HG02763 (cell line): Measurements from ENCODE around the gene ONECUT2.

Experiments used
- ATAC-seq: cut with Tn5 transposase; IDR thresholded peaks from one replicate; pipeline ENCODE4 v1.9.1; 2021; ENCODE audit warnings: mild to moderate bottlenecking, moderate library complexity; ENCODE audit not compliant: unreplicated experiment

The ONECUT2 gene

DNA sequence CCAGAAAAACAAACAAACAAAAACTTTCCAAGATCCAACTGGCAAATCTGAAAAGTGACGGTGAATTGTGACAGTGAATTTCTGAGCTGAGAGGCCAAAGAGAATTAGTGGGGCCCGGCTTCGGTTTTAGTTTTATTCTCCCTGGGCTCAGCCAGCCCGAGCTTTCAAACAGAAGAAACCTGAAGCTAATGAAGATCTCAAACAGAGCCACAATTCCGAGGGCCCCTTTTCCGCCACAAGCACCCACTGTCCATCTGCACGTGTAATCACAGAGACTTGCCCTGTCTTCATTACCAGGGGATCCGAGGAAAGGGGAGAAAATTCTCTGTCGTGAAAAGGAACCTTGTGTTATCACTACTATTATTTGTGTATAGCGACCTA lies 4.2 kb upstream of the ONECUT2 start:
- ATAC-seq: no peak

DNA sequence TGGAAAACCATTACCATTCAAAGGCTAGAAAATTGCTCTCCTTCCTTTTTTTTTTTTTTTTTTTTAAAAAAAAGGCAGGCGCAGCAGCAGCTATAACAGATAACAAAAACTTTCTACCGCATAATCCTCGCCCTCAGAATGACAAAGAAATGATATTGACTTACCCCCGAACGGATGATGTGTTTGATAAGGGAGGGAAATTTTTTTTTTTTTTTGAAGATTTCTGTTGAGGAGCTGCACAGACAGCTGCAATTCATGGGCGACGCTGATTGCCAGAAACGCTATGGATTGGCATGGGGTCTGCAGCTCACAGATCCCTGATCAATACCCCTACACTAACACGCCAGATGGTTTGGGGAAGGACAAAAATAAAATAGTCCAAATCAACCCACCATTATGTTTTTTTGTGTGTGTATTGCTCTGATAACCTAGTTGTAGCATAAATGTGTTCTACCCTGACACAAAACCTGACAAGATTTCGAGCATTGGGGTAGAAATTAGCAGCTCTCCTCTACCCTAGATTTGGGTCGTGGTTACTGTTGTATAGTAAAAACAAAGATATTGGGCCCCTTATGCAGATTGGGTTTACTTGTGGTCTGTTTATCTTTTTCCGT lies 3.6 kb upstream of the ONECUT2 start:
- no peak for ATAC-seq

DNA sequence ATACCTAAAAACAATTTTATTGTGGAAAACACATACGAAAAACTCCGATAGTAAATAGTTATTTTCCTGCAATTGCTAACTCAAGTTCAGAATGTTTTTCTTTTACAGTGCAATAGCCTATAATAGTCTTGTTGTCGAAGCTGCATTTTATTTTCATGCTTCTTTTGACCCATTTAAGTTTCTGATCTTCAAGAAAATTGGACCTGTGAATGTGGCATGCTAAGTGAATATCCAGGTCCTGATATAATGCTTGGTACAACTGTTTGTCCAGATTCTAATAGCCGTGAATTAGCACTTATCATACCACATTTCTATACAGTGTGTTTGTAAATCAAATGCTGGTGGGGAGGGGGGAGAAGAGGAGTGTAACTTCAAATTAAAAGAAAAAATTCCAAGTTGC lies 3.0 kb upstream of the ONECUT2 start:
- no peak for ATAC-seq

DNA sequence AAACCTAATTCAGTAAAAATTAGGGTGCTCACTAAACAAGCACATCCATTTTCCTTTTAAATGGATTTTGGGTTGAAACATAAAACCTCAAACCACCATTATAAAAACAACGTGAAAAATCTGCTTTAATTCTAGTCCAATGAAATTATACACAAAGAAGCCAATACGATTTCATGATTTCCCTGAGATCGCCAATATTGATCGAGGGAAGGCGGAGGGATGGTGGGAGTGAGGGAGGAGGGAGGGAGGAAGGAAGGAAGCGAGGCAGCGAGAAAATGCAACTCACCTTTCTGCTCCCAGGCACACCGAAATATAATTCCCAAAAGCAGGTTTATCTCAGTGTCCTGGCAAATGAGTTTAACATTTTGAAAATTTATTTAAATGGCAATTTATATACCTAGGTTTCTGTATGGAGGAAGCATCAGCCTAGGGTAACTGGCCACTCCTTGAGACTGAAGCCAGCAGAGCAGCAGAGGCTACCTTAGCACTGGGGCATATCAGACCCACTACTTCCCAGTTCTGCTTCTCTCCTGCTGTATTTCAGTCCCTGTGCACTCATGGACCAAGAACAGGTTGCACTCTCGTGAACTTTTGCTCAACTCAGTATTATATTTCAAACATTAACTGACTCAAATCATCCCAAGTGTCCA lies 2.3 kb upstream of the ONECUT2 start:
- no peak for ATAC-seq

DNA sequence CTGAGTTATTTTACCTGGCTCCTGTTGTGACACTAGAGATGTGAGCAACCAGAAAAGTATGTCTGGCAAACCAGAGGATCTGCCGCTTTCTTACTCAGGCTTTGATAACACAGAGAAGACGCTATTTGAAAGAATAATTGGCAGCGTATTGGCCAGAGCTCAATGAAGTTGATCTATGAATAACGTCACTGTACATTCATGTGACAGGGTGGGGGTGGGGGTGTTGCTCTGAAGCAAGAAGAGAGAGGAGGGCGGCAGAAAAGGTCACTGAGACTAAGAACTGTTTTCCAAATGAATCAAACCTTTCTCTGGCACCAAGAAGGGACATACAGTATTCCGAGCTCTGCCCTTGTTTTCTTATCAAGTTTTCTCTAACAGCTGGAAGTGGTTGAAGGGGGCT lies 1.7 kb upstream of the ONECUT2 start:
- ATAC-seq: no peak

DNA sequence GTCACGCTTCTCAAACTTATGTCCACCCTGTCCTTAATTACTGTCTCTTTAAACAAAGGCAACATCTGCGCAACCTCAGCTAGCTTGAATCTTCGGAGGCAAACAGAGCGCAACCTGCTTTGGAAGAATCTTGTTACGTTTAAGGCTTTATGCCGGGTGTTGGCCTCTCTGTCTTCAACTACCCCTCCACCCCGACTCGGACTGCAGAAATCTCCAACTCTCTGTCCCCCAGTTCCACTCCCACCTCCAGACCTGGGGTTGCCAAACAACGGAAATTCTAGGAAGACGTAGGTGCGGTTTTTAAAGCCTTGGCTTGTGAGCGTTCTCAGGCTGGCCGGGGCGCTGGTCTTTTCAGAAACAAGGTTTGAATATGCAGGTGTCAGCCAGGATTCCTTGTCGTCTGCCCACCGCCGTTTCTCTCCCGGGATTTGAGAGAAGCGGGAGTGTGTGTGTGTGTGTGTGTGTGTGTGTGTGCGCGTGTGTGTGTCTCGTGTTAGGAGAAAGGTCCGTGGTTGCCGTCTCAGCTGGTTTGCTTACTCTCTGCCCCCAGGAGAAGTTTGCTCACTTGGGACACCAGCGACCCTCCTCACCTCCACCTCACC lies 1.1 kb upstream of the ONECUT2 start:
- no peak for ATAC-seq

DNA sequence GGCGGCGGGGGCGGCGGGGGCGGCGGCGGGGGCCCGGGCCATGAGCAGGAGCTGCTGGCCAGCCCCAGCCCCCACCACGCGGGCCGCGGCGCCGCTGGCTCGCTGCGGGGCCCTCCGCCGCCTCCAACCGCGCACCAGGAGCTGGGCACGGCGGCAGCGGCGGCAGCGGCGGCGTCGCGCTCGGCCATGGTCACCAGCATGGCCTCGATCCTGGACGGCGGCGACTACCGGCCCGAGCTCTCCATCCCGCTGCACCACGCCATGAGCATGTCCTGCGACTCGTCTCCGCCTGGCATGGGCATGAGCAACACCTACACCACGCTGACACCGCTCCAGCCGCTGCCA lies 644 bp downstream of the ONECUT2 start:
- ATAC-seq: no peak

DNA sequence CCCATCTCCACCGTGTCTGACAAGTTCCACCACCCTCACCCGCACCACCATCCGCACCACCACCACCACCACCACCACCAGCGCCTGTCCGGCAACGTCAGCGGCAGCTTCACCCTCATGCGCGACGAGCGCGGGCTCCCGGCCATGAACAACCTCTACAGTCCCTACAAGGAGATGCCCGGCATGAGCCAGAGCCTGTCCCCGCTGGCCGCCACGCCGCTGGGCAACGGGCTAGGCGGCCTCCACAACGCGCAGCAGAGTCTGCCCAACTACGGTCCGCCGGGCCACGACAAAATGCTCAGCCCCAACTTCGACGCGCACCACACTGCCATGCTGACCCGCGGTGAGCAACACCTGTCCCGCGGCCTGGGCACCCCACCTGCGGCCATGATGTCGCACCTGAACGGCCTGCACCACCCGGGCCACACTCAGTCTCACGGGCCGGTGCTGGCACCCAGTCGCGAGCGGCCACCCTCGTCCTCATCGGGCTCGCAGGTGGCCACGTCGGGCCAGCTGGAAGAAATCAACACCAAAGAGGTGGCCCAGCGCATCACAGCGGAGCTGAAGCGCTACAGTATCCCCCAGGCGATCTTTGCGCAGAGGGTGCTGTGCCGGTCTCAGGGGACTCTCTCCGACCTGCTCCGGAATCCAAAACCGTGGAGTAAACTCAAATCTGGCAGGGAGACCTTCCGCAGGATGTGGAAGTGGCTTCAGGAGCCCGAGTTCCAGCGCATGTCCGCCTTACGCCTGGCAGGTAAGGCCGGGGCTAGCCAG lies 1.2 kb downstream of the ONECUT2 start:
- no peak for ATAC-seq

DNA sequence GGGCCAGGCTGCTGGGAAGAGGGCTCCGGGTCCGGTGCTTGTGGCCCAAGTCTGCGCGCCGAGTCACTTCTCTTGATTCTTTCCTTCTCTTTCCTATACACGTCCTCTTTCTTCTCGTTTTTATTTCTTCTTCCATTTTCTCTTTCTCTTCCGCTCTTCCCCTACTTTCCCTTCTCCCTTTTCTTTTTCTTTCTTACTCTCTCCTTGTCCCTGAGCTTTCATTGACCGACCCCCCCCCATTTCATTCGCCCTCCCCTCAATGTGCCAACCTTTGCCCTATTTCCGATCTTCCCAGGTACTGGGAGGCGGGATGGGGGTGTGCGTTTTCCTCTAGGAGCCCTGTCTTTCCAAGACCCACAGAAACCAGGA lies 1.8 kb downstream of the ONECUT2 start:
- ATAC-seq: no peak

DNA sequence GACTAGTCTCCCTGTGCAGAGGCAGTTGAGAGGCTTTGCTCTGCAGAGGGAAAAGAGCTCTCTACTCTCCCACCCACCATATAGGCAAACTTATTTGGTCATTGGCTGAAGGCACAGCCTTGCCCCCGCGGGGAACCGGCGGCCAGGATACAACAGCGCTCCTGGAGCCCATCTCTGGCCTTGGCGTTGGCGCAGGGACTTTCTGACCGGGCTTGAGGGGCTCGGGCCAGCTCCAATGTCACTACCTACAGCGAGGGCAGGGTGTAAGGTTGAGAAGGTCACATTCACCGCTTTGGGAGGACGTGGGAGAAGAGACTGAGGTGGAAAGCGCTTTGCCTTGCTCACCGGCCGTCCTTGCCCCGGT lies 2.2 kb downstream of the ONECUT2 start:
- ATAC-seq: no peak

DNA sequence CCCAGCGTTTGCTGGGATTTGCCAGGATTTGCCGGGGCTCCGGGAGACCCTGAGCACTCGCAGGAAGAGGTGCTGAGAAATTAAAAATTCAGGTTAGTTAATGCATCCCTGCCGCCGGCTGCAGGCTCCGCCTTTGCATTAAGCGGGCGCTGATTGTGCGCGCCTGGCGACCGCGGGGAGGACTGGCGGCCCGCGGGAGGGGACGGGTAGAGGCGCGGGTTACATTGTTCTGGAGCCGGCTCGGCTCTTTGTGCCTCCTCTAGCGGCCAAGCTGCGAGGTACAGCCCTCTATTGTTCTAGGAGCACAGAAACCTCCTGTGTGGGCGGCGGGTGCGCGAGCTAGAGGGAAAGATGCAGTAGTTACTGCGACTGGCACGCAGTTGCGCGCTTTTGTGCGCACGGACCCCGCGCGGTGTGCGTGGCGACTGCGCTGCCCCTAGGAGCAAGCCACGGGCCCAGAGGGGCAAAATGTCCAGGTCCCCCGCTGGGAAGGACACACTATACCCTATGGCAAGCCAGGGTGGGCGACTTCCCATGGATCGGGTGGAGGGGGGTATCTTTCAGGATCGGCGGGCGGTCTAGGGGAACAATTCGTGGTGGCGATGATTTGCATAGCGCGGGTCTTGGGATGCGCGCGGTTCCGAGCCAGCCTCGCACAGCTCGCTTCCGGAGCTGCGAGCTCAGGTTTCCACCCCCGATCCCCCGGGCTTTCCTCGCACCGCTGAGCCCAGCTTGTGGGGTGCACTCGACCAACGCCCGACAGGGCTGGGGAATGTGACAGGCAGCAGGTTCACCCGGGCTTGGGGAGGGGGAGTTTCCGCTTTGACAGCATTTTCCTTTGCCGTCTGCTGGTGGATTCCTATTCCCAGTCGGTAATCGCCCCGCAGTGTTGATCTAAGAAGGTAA lies 2.8 kb downstream of the ONECUT2 start:
- peak; percentile 46 for ATAC-seq

DNA sequence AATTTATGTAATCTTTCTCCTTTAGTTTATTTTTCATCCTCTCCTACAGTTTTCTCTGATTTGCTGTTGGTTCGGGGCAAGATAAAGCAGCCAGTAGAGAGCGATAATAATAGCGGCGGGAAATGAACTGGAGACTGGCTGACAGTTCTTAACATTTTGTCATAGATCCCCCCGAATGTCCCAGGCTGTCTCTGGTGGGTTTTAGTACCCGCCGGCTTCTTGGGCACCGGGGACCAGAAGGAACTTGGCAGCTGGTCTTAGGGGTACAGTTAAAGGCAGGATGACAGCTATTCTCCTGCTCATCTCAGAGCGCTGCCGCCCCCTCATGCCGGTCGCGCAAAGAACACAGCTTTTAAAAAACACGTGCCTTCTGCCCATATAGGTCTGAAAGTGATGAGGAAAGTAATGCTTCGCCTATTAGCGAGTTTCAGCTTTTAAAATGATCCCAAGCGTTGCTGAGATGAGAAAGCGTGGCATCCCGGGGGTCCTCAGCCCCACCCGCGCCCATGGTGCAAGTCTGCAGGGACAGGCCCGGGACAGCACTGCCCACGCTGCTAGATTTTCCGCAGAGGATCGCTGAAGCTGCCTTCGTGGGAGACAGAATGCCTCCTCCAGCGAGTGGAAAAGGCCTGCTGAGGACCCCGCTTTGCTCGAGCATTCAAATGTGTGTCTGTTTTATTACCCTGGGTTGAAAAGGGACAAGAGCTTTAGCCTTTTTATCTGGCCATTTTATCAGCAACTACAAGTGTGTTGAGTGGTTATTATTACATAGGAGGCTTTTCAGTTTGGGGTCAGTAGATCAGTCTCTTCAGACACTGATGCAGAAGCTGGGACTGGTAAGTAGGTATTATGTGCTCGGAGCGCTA lies 3.8 kb downstream of the ONECUT2 start:
- ATAC-seq: no peak

DNA sequence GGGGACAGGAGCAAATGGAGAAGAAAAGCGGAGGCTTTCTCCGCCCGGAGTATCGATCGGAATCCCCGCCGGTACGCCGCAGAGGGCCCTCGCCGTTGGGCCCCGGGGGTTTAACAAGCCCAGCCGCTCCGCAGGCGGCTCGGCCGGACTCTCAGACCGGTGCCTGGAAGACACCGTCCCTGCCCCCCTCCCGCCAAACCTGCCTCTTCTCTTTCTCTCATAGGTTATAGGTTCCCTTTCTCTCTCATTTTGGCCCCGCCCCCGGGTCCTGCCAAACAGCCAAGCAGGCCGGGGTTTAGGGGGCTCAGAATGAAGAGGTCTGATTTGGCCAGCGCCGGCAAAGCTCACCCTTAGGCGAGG lies 4.4 kb downstream of the ONECUT2 start:
- no peak for ATAC-seq

DNA sequence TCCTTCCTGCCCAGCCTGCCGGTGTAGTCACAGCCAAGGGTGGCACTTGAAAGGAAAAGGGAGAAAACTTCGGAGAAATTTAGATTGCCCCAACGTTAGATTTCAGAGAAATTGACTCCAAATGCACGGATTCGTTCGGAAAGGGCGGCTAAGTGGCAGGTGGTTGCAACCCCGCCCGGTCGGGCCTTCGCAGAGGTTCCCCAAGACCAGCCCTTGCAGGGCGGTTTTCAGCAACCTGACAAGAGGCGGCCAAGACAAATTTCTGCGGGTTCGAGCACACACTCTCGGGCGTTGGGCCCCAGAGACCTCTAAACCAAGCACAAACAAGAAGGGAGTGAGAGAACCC lies 4.8 kb downstream of the ONECUT2 start:
- ATAC-seq: no peak

DNA sequence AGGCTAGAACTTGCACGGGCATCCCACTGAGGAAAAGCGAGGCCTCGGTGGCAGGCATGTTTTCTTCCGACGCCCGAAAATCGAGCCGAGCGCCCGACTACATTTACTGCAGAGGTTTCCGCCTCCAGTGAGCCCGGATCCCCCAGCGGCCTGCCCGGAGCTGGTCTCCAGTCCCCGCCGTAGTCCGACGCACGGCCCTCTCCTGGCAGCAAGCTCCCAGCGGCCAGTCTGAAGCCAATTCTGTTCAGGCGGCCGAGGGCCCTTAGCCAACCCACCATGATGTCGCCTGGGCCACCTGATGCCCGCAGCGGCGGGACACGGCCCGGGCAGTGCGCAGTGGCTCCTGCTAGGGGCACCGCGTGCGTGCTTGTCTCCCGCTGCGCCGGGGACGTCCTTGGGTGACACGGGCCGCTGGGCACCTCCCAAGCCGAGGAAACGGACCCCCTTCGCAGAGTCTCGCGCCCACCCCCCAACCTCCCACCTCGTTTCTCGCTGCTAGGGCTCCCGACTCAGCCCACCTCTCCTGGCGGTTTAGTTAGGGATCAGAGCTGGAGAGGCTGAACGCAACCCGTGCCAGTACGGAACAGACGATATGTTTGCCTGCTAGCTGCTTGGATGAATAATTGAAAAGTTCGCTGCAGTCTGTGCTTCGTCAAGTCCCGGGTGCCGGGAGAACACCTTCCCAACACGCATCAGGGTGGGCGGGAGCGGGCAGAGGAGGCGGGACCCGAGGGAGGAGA lies 5.3 kb downstream of the ONECUT2 start:
- no peak for ATAC-seq

DNA sequence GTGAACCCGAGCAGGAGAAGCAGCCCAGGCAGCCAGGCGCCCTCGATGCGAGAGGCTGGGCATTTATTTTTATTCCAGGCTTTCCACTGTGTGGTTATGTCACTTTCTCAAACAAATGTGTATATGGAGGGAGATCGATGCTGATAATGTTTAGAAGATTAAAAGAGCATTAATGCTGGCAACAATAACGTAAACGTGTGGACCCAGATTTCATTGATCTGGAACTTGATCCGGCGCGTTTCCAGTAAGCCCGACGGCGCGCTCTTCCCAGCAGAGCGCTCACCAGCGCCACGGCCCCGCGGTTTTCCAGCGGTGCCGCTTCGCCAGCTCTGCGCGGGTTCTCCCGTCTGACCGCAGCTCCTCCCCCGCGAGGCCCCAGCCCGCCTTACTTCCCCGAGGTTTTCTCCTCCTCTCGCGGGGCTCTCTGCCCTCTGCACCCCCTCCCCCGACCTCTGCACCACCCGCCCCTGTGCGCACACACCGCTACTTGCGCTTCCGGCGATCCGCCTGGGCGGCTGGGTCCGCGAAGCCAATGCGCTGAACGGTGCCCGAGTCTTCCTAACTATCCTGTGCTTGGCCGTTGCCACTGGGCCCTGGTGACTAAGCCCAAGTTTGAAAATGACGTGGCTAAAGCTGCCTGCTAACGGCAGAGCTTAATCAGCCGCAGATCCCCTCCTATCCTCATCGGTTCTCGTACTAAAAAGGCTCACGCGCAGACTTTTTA lies 6.1 kb downstream of the ONECUT2 start:
- no peak for ATAC-seq

DNA sequence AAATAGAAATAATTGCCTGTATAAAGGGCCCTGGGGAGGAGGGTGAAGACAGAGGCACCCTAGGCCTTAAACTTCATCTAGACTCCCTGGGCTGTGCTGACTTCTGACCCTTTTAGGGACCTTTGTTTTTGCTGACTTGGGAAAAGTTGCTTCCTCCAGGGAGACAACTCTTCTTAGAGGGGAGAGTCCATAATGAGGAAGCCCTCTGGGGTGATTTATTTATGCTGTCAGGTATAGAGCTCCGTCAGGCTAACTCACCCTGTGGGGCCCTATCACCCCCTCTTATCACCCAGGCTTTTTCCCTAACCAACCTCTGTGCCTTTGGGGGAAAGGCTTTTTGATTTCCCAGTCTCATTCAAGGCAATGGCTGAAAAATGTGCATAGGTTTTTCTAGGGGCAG lies 8.1 kb downstream of the ONECUT2 start:
- ATAC-seq: no peak

DNA sequence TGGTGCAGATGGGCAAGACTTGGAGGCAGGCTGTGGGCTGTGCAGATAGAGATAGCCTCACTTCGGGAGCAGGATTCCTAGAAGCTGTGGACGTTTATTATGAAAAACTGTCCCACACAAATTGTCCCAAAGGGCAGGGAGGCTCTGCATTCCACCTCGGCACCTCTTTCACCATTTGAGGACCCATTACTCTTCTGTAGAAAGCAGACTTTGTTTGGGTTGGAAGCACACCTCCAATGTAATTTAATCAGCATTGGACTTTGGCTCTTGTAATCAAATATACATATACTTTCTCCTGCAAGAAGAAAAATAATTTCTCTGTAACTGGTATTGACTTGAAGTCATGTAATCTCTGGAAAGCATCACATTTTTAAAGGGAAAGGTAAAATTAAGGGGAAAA lies 8.5 kb downstream of the ONECUT2 start:
- ATAC-seq: no peak

DNA sequence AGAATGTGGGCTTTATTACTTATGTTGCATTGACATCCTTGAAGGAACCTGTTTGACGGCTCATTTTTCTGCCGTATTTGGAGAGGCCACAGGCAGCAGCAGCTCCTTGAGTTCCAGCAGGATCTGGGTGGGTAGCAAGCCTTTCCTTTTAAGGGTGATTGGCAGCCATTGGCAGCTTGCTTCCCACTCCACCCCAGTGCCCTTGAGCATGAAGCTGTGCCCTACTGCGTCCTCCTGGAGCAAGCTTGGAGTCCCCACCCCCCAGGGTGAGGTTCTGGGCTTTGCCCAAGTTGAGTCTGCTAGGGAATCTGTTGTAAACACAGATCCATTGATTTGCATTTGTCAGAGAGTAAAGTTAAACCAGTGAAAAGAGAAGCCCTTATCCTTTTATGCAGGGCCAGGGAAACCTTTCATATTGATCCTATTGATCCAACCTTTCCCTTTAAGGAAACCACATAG lies 9.2 kb downstream of the ONECUT2 start:
- no peak for ATAC-seq
